Sigmoid colon (tissue), 4 donors: ENCODE data around the gene IL1R2.

Source experiments
- EP300 ChIP-seq, 4 donors: sonication (generic); formaldehyde crosslinking; IDR thresholded peaks; one replicate each; pipeline ENCODE4 v1.6.1; 2017; ENCODE audit warnings: antibody characterized with exemption in 4 of 4
- POLR2A ChIP-seq, 2 donors: fragments of 450-650 bp; IDR thresholded peaks; one replicate each; pipeline ENCODE4 v1.6.1; 2016; ENCODE audit warnings: antibody characterized with exemption in 2 of 2, mild to moderate bottlenecking in 2 of 2, moderate library complexity in 2 of 2
- POLR2AphosphoS5 ChIP-seq, 4 donors: sonication (generic); formaldehyde crosslinking; IDR thresholded peaks; one replicate each; pipeline ENCODE4 v1.6.1; 2017; ENCODE audit warnings: antibody characterized with exemption in 4 of 4
- TF ChIP-seq, protein P1 (sequence below), 4 experiments: fragments of 450-650 bp in 3 of 4; fragments of 200-600 bp in 1 of 4; IDR thresholded peaks; one replicate each; pipeline ENCODE4 v1.5.1; 2016 to 2019; ENCODE audit warnings: antibody characterized with exemption in 4 of 4, mild to moderate bottlenecking in 3 of 4, moderate library complexity in 2 of 4

DNA sequence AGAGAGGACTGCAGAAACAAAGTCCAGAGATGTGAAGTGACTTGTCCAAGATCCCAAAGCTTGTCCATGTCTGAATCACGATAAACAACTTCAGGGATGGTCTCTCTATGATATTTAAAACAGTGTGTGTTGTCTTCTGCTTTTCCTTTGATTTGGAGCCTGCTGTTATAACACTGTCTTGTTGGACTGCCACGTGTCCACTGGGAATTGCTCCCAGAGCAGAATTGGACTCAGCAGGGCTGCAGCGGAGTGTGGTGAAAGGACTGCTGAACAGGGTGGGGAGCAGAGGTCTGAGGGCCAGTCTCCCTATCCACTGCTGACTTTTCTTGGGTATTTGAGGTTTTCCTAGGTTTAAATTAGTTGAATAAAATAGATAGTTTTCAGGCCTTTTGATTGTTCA is 68.3 kb downstream of the IL1R2 start:
- TF ChIP-seq, protein P1, sequence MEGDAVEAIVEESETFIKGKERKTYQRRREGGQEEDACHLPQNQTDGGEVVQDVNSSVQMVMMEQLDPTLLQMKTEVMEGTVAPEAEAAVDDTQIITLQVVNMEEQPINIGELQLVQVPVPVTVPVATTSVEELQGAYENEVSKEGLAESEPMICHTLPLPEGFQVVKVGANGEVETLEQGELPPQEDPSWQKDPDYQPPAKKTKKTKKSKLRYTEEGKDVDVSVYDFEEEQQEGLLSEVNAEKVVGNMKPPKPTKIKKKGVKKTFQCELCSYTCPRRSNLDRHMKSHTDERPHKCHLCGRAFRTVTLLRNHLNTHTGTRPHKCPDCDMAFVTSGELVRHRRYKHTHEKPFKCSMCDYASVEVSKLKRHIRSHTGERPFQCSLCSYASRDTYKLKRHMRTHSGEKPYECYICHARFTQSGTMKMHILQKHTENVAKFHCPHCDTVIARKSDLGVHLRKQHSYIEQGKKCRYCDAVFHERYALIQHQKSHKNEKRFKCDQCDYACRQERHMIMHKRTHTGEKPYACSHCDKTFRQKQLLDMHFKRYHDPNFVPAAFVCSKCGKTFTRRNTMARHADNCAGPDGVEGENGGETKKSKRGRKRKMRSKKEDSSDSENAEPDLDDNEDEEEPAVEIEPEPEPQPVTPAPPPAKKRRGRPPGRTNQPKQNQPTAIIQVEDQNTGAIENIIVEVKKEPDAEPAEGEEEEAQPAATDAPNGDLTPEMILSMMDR (IDR thresholded peaks at IDR 0.05), result no peak
- no peak for TF ChIP-seq POLR2A (IDR thresholded peaks at IDR 0.05)
- TF ChIP-seq POLR2AphosphoS5 (IDR thresholded peaks at IDR 0.05), result peak in 1 of 4 donors; percentile 9
- no peak for TF ChIP-seq EP300 (IDR thresholded peaks at IDR 0.05)
